Measurements from ENCODE around the gene AMPD2.
"Not testable (repeated sequence)": the region's sequence is repeated elsewhere in the genome, so short reads cannot be mapped to it uniquely, and the experiment has no call there.

Gene AMPD2

DNA sequence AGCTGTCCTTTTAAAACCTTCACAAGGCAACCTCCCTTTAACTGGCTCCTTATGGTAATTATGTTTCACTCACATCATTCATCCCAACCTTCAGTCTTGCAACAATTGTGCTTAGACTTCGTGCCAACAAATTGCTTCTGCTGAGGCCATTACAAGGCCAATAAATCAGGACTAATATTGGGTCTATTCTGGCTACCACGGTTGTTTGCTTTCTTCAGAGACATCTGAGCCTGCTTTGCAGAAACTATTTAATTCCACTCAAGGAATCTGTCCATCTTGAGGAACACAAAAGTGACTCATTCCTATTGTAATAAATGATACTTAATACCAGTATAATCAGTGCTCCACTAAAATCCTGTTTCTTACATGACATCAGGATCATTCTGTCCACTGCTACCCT, 33.7 kb downstream of the AMPD2 start:
- no peak for FAIRE-seq

- FAIRE-seq: no peak
Measured at GRCh38 chr1:109654519-109654918, 34.9 kb downstream of the AMPD2 start.

GRCh38 chr1:109655615-109656519, 36.2 kb downstream of the AMPD2 start, which contains the start of gene GSTM4:
Gene GSTM4, plus strand, starts transcription at chr1:109656099. Its CDS starts 291 bp downstream, at chr1:109656390.
- FAIRE-seq: no peak

GRCh38 chr1:109657395-109657794, 37.8 kb downstream of the AMPD2 start:
- no peak for FAIRE-seq

DNA sequence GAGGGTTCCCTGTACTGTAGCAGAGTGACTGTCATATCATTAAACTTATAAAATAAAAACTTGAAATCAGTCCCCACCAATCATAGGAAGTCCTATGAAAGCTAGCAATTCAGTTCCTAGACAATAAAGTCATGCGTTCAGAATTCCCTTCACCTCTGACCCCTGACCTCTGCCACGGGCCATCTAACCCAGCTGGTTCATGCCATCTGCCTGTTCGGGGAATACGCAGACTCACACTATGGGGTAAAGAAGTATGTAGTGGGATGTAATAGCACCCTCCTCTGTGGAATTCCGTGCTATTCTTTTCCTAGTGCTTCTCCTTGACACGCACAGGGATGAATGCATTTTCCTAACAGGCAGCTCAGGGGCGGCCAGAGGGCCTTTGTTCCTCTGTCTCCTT, 38.3 kb downstream of the AMPD2 start:
- FAIRE-seq: no peak

GRCh38 chr1:109658533-109659042, 39.0 kb downstream of the AMPD2 start:
- no peak for FAIRE-seq

- FAIRE-seq: no peak
Measured at GRCh38 chr1:109659145-109659544, 39.5 kb downstream of the AMPD2 start.

GRCh38 chr1:109659997-109660690, 40.5 kb downstream of the AMPD2 start:
- FAIRE-seq: no peak

DNA sequence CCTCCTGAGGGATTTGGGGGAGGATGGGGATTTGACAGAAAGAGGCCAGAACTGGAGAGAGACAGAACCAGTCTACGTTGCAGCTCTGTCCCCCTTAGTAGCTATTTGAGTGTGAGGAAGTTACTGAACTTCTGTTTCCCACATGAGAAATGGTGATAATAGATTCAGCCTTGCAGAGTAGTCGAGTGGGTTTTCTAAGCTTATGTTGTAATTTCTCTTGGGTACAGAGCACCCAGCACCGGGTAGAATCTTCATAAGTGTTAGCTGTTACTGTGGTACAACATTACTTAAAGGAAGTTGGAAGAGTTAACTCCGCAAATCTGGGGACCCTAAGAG, 41.0 kb downstream of the AMPD2 start:
- FAIRE-seq: not testable (repeated sequence)

GRCh38 chr1:109661391-109661790, 41.8 kb downstream of the AMPD2 start:
- FAIRE-seq: no peak

DNA sequence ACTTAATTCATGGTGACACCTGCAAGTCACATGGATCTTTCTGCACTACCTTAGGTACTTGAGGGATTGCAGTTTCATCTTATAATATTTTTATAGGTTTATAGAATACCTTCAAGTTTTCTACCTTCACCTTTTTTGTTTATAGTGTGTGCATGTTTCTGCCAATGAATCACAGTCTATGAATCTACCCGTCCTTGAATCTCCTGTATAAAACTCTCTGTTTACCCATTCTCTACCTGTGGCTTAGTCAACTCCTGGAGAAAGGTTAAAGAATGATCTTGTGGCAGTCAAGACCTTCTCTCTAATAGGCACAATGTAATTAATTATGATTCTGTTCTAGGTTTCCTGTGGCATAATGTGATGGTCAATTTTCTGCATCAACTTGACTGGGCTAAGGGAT, 45.0 kb downstream of the AMPD2 start:
- no peak for FAIRE-seq

GRCh38 chr1:109667452-109668122, 48.0 kb downstream of the AMPD2 start, which contains the start of gene GSTM2:
Gene GSTM2, plus strand, starts transcription at chr1:109668057. Its CDS starts 59 bp downstream, at chr1:109668116.
- no peak for FAIRE-seq

DNA sequence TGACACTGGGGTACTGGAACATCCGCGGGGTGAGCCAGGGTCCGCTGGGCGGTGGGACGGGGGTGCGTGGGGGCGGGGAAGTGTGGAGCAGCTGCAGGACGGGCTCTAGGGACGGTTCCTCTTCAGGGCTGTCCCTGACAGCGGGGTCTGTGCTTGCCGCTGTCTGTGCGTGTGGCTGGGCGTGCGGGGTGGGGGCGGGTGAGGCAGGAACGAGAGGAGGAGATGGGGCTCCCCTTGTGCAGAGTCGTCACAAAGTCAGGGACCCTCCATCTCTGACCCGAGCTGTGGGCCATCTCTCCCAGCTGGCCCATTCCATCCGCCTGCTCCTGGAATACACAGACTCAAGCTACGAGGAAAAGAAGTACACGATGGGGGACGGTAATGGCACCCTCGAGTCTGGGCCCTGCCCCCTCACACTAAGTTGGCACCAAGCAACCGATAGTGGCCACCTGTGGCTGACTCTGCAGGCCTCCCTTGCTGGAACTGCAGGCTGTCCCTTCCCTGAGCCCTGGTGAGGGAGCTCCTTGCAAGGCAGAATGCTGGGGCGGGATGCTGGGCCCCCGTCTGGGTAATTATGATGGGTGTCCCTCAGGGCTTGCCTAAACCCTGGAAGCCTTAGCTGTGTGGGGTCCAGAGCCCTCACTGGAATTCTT, 48.6 kb downstream of the AMPD2 start:
- FAIRE-seq: no peak

DNA sequence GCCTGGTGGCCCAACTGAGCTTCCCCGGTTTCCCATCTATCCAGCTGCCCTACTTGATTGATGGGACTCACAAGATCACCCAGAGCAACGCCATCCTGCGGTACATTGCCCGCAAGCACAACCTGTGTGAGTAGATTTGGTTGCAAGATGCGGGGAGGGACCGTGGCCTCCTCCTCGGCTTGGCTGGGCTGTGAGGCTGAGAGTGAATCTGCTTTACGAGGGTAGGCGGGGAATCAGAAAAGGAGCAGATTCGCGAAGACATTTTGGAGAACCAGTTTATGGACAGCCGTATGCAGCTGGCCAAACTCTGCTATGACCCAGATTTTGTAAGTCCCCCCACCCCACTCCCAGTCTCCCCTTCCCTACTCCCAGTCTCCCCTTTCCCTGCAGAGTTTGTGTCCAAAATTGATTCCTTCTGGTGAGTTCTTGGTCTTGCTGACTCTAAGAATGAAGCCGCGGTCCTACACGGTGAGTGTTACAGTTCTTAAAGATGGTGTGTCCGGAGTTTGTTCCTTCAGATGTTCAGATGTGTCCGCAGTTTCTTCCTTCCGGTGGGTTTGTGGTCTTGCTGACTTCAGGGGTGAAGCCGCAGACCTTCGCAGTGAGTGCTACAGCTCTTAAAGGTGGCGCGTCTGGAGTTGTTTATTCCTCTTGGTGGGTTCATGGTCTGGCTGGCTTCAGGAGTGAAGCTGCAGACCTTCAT, 49.8 kb downstream of the AMPD2 start:
- no peak for FAIRE-seq

- FAIRE-seq: not testable (repeated sequence)
Measured at GRCh38 chr1:109669949-109670302, 50.3 kb downstream of the AMPD2 start.

DNA sequence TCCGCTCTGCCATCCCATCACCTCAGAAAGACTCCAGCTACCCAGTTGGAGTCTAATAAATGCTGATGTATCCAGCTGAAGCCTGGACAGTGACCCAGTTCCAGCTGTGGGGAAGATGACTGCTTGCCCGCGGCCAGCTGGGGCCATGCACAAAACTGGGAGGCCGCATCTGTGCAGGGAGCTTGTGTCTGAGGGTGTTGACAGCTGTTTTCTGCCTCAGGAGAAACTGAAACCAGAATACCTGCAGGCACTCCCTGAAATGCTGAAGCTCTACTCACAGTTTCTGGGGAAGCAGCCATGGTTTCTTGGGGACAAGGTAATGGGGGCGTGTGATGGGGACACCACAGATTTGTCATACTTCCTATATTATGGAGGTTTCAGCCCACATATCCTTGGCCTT, 51.4 kb downstream of the AMPD2 start:
- FAIRE-seq: no peak

- not testable (repeated sequence) for FAIRE-seq
Measured at GRCh38 chr1:109673861-109674260, 54.2 kb downstream of the AMPD2 start.

DNA sequence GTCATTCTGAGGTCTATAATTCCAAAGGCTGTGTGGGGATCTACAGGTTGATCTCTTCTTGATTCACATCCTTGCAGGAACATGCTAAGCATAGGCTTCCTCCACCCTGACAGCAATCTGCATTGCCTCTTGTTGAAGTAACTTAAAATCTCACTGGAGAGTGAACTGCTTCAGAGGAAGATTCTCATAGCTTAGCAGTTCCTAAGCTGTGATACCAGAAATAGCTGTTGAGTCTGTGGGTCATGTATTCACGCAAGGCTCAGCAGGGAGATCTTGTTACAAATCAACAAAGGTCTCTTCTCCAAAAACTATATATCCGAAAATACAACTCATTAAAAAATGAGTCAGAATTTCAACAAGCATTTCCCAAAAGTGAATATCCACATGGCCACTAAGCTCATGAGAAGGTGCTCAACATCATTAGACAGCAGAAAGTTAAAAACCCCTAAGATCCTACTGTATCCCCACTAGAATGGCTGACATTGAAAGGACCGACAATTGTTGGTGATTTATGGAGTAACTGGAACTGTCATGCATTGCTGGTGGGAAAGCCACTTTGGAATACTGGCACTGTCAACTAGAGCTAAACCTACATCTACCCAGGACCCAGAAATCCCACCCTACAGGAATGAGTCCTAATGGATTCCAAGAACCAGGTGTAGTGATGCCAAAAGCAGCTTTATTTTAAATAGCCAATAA, 57.2 kb downstream of the AMPD2 start:
- not testable (repeated sequence) for FAIRE-seq

- no peak for FAIRE-seq
Measured at GRCh38 chr1:109677459-109677858, 57.8 kb downstream of the AMPD2 start.

GRCh38 chr1:109678637-109679036, 59.0 kb downstream of the AMPD2 start:
- FAIRE-seq: not testable (repeated sequence)

Data from colon (tissue), 2 donors.